Stimulated activated CD8-positive, alpha-beta memory T cell treated with anti-CD3 and anti-CD28 coated beads, Interleukin-15, amount 100 ng/mL, for 4 hours (primary cell): ENCODE data around the gene DDN.

Source experiments
- DNase-seq, 2 donors: peaks; one replicate each; pipeline ENCODE4 v3.0.0-alpha.2; 2020; ENCODE audit warnings: low read depth in 2 of 2

The DDN gene

GRCh38 chr12:49031573-49032161, 32.5 kb upstream of the DDN start:
- no peak for DNase-seq

DNA sequence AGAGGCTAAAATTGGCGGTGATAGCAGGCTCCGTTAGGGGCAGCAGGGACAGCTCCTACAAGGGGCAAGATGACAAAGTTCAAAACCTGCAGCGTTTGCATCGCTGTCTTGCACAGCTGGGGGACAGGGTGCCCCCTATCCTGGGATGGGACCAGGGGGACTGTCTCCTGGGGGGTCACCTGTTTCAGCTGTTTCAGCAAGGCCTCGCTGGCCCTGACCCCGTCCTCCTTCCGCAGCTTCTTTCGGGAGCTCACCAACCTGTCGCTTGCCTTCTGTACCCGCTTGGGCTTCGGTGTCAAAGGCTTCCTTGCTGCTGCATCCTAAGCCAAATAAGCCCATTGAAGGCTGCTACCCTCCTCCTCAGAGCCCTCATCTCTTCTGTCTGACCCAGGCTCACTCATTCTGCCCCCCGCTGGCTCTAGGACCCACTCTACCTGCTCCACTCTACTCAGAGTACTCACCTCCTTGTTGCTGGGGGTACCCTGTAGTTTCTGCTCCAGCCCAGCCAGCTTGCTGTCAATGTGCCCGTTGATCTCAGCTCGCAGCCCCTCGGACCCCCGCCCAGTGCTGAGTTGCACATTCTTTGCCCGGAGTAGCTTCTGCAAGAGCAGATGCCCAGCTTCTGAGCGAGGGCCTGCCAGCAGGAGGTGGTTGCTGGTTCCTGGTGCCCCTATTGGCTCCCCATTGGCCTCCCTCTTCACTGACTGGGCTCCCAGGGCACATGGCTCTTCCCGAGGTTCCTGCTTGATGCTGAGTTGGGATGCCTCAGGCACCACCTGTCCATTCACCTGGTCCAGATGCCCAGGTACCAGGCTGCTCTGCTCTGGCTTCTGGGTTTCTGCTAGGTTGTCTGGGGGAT, 31.8 kb upstream of the DDN start:
- DNase-seq: no peak

- DNase-seq: no peak
These were observed 30.9 kb upstream of the DDN start for GRCh38 chr12:49030119-49030518.

- no peak for DNase-seq
These were observed 29.6 kb upstream of the DDN start for GRCh38 chr12:49028666-49029275.

DNA sequence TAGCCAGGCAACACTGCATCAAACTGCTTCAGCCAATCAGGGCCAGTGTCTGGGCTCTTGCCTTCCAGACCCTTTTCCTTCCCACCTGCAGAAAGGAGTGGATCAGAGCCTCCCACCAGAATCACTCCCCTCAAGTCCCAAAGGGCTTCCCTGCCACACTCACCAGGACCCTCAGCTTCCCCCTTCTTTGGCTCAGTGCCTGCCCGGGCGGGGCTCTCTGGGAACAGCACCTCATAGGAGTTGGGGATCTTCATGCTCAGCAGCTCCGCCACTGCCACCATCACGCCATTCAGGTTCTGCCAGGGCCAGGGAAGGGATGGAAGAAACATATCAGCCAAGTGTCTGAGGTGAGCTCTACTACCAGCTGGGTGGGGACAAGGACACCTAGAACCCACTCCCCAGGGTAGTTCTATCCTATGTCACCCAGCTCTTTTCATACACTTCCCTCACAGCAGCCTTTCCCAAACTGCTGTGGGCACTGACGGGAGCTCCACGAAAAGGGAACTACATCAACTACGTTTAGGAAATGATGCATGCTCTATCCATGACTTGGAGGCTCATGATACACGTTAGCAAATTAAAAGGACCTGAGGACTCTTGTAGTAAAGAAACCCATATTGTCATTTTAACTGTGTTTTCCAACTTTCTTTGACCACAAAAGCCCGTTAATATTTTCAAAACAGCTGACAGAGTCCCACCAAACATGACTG, 28.8 kb upstream of the DDN start:
- no peak for DNase-seq

- no peak for DNase-seq
These were observed 27.7 kb upstream of the DDN start for GRCh38 chr12:49026678-49027480.

DNA sequence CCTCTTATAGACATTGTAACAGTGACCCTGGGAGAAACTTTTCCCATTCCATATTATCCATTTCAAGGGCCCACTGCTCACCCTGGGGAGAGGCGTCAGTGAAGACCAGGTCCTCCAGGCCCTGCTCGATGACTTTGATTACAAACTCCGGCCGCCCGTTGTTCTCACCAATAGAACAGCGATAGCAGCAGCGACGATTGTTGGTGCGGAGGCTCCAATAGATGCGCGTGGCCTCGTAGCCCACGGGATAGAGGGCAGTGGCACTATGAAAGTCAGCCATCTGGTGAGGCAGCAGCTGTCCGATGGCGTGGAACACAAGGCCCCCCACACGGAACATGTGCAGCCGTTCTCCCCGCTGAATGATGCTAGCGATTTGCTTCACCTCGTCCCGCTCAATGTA, 26.9 kb upstream of the DDN start:
- no peak for DNase-seq

DNA sequence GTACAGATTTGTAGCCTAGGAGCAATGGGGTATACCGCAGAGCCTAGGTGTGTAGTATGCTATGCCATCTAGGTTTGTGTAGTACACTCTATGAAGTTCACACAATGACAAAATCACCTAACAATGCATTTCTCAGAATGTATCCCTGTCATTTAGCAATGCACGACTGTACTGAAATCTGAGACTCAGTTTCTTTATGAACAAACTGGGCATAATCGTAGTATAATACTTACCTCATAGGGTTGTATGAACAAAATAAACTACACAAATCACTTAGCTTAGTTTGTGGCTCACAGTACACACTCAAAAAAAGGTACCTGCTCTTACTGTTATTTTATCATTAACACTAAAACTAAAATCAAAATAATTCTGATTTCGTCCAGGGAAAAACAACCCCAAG, 26.3 kb upstream of the DDN start:
- DNase-seq: no peak

- DNase-seq: no peak
These were observed 25.4 kb upstream of the DDN start for GRCh38 chr12:49024543-49024942.

DNA sequence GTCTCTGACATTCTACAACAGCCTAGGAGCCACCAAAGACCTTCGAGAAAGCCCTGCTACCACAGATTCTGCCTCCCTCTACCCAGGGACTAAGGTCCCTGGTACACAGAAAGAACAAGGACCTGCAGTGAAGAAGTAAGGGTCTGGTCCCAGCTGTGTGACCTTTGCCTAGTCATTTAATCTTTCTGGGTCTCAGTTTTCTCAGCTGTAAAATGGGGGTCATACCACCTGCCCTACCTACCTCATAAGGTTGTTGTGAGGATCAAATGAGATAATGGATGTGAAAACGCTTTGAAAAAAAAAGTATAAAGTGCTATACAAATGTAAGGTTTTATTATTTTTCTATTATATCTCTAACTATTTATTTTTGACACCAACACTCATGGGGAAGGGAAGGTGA, 24.6 kb upstream of the DDN start:
- DNase-seq: no peak

GRCh38 chr12:49022558-49023178, 23.5 kb upstream of the DDN start:
- DNase-seq: no peak

GRCh38 chr12:49021292-49021915, 22.2 kb upstream of the DDN start:
- no peak for DNase-seq

DNA sequence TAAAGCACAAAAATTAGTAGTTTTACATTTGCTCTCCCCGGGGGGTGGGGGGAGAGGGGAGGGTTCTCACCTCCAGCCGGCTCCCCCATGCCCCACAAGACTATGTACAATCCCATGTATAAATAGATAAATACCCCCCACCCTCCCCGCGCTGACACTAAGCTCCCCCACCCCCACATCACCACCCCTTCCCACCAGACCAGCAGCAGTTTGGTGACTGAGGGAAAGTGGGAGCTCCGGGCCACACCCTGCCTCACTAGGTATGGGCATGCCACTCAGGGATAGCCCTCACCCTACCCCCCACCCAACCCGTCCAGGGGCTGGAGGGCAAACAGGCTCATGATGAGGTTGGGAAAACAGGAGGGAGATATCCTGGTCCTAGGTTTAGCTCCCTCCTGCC, 21.3 kb upstream of the DDN start:
- DNase-seq: no peak

DNA sequence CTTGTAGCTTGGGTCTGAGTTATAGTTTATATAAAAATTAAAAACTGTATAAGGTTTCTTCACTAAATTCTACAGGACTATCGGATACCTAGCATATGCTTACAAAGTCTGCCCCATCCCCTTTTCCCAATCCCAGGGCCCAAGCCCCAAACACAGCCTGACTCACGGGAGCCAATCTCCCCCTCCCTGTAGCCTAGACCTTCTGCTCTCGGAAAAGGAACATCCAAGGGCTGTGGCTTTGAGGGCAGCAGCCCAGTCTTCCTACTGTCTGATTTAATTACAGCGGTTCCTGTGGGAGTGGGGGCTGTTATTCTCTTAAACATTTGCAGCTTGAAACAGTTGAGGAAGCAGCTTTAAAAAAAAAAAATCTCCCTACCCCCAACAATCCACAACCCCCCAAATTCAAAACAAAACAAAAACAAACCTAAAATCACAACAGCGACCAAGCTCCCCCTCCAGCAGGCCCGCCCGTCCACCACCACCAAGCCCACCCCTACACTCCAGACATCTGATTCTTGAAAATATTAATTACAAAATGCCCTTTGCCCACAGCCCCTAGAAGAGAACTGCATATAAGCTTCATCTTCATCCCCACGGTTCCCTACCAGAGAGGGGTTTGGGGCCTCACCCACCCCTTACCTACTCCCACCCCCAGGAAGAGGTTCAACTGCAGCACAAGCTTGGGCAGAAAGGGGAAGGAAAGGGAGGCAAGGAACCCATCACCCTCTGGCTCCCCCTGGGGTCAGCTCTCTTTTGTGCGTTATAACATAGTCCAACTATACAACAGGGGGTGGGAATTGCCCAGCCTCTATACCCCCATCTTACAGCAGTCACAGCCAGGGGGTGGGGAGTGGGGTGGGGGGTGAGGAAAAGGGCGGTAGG, 20.5 kb upstream of the DDN start:
- DNase-seq: no peak

GRCh38 chr12:49019120-49019430, 19.9 kb upstream of the DDN start:
- no peak for DNase-seq

DNA sequence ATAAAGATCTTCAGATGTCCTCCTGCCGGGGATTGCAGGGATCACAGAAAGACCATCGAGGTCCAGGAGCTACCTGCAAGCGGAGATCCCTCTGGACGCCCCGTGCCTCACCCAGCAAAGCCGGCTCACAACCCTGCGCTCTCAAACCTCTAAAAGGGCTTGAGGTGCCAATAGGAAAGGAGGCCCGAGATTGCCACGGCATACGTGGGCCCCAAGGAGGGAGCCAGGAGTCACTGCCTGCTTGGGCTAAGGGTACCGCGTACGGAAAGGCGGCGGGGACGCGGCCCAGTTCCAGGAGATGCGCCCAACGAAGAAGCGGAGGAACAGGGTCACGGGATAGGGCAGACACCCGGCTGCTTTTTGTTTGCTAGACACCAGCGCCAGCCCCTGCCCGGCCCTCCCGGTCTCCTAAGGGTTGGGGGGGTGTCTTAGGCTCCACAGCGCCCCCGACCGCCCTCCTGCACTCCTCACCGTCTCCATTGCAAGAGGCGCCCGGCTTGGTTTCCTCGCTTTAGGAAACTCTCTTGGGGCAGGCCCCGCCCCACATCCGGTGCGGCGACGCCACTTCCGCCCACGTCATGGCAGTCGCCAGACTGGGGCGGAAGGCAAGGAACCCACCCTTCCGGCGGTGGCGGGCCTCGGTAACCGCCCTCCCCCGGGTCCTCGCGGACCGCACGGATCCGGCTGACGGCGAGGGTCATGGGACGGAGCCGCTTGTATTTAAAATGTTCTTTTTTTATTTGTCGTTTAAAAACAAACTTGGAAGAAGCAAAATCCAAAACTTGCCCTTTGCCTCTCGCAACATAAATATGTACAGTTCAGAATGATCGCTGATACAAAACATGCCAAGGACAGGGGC, 19.3 kb upstream of the DDN start, which contains the start of gene PRKAG1:
PRKAG1 (minus strand) TSS at position 516 of the 859 bp plus-strand sequence; CDS start at position 480, 36 bp downstream.
- peak; percentile 90 to 91 for DNase-seq

GRCh38 chr12:49017891-49018260, 18.7 kb upstream of the DDN start:
- DNase-seq: no peak

DNA sequence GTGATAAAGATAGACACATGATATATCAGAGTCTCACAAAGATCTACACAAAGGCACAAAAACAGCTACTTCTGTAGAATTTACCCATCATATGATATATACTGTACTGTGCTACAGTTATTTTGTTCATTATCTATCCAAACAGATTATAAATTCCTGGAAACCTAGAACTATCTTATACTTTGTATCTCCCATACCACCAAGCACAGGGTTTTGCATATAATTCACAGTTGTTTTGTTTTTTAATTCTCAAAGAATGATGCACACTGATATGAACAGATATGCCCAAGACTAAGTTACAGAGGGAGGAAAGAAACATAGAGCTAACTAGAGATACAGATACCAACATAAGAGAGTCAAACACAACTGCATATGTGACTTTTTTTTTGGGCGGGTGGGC, 16.0 kb upstream of the DDN start:
- DNase-seq: no peak

DNA sequence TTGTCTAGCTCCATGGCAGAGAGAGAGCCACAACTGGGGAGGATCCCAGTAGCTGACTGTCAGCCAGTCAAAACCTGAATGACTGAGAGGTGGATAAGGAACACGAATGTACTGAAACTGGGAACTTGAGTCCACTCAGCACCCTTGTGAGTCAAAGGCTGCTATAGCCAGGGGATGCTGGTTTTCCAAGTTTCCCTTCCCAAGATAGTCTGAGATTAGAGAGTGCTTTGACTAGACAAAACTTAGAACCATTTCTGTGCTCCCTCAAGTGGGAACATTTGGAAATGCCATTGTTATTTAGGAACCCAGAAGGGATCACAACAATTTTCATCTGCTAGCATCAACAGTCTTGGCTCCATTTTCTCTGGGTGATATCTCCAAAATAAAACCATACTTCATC, 15.4 kb upstream of the DDN start:
- DNase-seq: no peak
